Measurements from ENCODE around the gene RAB26.
"Not testable (repeated sequence)": the region's sequence is repeated elsewhere in the genome, so short reads cannot be mapped to it uniquely, and the experiment has no call there.

RAB26 gene

GRCh38 chr16:2147981-2148671, at the start of gene RAB26:
Gene RAB26 (plus strand): TSS chr16:2148625. CDS start chr16:2148784, 159 bp downstream.
- peak; percentile 42 for DNase-seq

GRCh38 chr16:2101581-2101980, 46.8 kb upstream of the RAB26 start:
- DNase-seq: not testable (repeated sequence)

GRCh38 chr16:2102471-2102870, 46.0 kb upstream of the RAB26 start:
- no peak for DNase-seq

DNA sequence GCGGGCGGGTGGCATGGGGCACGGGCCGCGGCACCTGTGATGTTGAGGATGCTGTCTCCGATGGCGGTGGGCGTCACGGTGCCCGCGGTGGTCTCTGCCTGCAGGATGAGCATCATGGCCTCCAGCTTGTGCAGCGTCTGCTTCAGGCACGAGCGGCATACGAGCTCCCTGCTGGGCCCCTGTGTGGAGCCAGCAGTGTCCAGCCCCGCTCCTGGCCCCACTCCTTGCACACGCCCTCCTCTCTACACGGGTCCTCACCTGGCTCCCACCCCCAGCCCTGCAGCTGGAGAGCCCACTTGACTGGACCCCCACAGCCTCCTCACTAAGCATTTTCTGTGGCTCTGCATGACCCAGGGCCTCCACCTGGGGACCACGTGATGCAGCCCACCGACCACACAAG, 44.0 kb upstream of the RAB26 start:
- DNase-seq: not testable (repeated sequence)

DNA sequence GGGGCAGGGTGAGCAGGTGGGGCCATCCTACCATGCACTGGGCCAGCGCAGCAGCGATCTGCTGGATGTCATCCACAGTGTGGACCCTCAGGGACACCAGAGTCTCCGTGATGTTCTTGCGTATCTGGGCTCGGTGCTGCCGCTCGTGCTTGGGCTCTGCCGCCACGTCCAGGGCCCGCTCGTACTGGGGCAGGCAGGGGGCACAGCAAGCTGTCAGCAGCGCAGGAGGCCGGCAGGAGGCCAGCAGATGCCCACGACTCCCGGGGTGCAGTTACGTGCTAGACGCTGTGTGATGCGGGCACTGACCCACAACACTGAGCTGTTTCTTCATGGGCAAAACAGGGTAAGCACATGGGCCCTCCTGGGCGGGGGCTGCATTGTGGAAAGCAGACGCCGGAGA, 43.1 kb upstream of the RAB26 start:
- not testable (repeated sequence) for DNase-seq

GRCh38 chr16:2105769-2106168, 42.7 kb upstream of the RAB26 start:
- not testable (repeated sequence) for DNase-seq

- DNase-seq: not testable (repeated sequence)
Observed at GRCh38 chr16:2106211-2106610, 42.2 kb upstream of the RAB26 start.

DNA sequence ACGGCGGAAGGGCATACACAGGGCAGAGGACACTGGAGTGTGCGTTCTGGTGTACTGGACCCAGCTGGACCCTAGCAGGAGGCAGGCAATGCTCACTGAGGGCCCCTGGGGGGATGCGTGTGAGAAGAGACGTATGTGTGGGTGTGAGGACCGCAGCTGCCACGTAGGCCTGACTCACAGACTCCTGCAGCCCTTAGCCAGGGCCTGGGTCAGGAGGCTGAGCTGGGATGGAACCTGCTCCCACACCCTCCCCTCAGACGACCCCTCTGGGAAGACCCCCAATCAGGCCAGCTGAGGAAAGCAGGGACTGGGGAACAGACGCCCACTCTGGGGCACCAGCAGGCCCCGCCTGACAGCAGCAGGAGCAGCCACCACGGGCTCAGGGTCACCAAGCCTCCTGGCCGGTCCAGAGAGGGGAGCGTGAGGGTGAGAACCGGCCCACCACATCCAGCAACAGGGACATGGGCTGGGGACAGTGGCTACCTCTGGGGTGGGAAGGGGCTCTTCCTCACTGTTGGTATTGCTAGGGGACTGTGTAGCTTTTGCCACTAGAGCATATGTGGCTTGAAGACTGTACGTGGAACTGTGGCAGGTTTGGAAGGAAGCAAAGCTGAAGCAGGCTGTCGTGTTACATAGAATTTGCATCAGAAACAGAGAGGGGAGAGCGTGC, 41.2 kb upstream of the RAB26 start:
- DNase-seq: not testable (repeated sequence)

DNA sequence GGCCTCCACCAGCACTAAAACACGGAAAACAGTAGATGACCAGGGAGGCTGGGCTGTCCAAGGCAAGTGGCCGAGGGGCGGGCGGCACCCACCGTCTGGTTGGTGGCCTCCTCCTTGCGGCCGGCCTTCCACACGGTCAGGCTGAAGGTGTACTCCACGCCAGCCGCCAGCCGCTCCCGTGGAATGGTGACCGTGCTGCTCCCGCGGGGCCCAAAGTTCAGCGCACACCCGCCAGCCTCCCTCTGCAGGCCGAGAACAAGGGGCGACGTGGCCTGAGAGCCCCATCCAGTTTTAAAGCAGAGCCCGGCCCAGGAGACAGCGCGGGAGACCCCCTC, 40.7 kb upstream of the RAB26 start:
- DNase-seq: not testable (repeated sequence)

DNA sequence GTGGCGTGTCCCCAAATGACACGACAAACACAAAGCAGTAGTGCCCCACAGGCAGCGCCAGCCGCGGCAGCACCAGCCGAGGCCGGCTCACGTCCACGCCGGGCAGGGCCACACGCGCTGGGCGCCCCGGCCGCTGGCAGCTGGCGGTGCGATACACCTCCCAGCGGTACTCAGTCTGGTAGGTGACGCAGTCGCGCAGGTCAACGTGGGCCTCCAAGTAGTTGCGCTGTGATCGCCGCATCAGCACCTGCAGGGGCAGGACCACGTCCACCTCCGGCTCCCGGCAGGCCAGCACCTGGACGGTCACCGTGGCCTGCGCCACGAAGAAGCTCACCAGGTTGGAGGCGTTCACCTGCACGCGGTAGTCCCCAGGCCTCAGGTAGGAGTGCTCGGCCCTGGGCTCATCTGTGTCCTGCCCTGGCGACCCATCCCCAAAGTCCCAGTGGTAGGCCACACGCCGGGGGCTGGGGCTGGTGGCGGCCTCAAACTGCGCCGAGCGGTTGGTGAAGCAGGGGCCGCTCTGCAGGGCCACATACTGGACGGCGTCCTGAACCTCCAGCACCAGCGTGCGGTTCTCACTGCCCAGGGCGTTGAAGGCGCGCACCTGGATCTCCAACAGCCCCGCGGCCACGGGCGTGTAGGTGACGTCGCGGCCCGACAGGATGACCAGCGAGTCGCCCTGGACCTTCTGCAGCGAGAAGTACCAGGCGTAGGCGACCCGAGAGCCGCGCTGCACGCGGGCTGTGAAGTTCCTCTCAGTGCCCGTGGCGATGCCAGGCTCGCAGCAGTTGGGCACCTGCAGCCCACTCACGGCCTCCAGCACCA, 39.8 kb upstream of the RAB26 start:
- not testable (repeated sequence) for DNase-seq

- DNase-seq: not testable (repeated sequence)
Observed at GRCh38 chr16:2109271-2109580, 39.2 kb upstream of the RAB26 start.

DNA sequence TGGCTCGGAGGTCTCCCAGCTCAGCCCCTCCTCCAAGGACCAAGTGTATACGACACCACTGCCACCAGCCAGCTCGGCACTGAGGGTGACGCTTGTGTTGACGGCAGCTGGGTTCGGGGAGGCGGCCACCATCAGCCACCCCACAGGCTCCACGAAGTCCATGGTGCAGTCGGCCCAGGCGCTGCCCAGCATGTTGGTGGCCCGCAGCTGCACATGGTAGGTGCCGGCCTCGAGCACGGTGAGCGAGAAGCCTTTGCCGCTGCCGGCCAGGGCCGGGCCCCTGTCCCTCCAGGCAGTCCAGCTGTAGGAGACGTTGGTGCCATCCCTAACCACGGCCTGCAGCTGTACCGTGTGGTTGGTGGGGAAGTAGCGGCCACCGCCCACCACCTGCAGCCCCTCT, 38.6 kb upstream of the RAB26 start:
- not testable (repeated sequence) for DNase-seq

DNA sequence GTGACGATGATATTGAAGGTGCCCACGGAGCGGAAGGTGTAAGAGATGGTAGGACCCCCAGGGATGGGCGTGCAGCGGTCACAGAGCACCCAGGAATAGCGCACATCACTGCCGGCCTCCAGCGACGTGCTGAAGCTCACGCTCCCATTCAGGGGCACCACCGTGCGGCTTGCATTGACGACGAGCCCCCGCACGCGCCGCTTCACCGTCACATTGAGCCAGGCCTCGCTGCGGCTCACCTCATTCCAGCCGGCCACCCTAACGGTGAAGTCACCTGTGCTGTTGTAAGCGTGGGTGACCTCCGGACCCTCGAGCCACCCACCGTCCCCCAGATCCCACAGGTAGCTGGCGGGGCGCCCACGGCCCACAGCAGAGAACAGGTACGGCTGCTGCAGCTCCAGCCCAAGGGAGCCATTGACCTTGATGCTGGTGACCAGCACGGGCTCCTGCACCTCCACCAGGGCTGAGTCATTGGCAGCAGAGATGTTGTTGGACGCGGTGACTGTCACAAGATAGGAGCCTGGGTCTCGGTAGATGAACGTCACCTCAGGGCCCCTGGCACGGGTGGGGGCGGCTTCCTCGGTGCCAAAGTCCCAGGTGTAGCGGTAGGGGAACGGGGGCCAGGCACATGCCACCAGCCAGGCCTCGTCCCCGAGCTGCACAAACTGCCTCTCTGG, 38.0 kb upstream of the RAB26 start:
- DNase-seq: not testable (repeated sequence)

DNA sequence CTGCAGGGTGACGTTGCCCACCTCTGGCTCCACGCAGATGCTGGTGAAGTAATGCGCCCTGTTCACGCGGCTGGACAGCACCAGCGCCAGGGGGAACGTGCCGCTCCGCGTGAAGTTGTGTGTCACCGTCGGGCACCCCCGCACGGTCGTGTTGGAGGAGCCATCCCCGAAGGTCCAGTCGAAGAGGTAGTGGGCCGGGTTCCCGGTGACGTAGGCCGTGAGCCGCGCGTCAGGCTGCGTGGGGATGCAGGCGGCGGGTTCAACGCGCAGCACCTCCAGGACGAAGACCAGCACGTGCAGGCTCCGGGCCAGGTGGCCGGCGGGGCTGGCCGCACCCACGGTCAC, 37.4 kb upstream of the RAB26 start:
- not testable (repeated sequence) for DNase-seq

GRCh38 chr16:2111412-2112335, 36.8 kb upstream of the RAB26 start:
- DNase-seq: not testable (repeated sequence)

DNA sequence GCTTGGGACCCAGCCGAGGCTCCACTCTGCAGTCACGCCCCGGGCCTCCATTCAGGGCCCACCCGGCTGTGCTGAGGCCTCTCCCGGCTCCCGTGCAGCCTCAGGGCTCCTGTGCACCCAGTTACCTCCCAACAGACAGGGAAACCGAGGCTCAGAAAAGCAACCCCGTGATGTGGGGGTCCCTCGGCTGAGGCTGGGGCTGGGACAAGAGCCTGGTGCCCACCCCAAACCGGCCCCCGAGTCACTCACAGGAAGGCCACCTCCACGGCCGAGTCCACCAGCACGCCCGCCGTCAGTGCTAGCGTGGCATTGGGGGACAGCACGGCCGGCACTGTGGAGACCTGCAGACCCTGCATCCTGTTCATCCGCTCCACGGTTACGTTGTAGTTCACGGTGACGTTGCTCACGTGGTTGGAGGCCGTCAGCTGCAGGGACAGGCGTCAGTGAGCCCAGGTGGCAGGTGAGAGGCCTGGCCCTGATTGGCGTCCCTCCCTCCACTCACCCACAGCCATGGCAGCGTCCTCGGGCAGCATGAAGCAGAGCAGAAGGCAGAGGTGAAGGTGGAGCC, 35.8 kb upstream of the RAB26 start:
- not testable (repeated sequence) for DNase-seq

GRCh38 chr16:2114225-2114624, 34.2 kb upstream of the RAB26 start:
- DNase-seq: not testable (repeated sequence)

GRCh38 chr16:2114885-2115590, 33.4 kb upstream of the RAB26 start:
- DNase-seq: not testable (repeated sequence)

GRCh38 chr16:2115591-2115973, 32.8 kb upstream of the RAB26 start:
- no peak for DNase-seq

DNA sequence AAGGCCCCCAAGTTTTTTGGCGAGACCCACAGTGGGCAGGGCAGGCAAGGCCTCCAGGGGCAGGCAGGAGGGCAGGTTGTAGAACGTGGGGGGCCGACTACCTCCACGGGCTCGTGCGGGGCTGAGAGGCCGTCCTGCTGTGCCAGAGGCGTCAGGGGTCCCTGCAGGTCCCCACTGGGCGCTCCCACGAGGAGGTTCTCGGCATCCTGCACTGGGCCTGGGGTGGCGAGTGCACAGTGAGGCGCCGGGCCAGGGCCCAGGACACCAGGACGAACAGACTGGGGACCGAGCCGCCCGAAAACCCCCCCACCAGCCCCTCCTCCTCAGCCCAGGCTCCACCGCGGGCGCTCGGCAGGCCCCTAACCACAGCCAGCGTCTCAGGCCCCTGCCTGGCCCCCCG, 32.0 kb upstream of the RAB26 start:
- DNase-seq: not testable (repeated sequence)

DNA sequence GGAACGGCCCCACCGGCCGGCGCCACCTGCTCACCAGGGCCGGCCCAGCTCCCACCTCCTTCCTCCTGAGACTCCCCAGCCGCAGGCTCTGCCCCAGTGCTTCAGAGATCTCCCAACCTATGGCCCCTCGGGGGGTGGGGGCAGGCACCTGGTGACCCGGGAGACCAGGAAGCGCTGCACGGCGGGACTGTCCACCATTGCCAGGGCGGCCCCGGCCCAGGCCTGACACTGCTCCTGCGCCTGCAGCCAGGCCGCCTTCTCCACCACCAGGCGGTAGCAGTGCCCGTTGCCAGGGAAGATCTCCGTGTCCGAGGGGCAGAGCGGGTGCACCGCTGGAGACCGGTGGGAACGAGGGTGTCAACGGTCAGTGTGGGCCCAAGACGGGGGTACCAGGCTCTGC, 31.1 kb upstream of the RAB26 start:
- not testable (repeated sequence) for DNase-seq
